Activated T-cell treated with anti-CD3 and anti-CD28 coated beads, Interleukin-2, amount 50 U/mL, for 1 hour (primary cell): Measurements from ENCODE around the gene TRPV4.
A peak's percentile ranks its signal among the peaks of the same experiment; 100 is the strongest.

Experiments used
- DNase-seq: peaks from one replicate; pipeline ENCODE4 v3.0.0-alpha.2; 2020

The TRPV4 gene

GRCh38 chr12:109775172-109775881, 57.9 kb downstream of the TRPV4 start:
- DNase-seq, result peak; percentile 76

GRCh38 chr12:109773384-109774011, 59.7 kb downstream of the TRPV4 start:
- DNase-seq, result no peak

GRCh38 chr12:109772622-109773321, 60.4 kb downstream of the TRPV4 start:
- DNase-seq, result no peak

GRCh38 chr12:109771746-109772621, 61.2 kb downstream of the TRPV4 start:
- DNase-seq, result peak; percentile 10

GRCh38 chr12:109770861-109771670, 62.1 kb downstream of the TRPV4 start:
- DNase-seq, result no peak

- no peak for DNase-seq
Measured at GRCh38 chr12:109770104-109770860, 62.9 kb downstream of the TRPV4 start.

- no peak for DNase-seq
Measured at GRCh38 chr12:109768901-109769670, 64.1 kb downstream of the TRPV4 start.

- DNase-seq, result no peak
Measured at GRCh38 chr12:109767991-109768900, 65.0 kb downstream of the TRPV4 start.

GRCh38 chr12:109767456-109767855, 65.7 kb downstream of the TRPV4 start:
- DNase-seq, result no peak

GRCh38 chr12:109766251-109766778, 66.9 kb downstream of the TRPV4 start:
- DNase-seq, result no peak

- no peak for DNase-seq
Measured at GRCh38 chr12:109765446-109765810, 67.8 kb downstream of the TRPV4 start.

GRCh38 chr12:109764776-109765445, 68.3 kb downstream of the TRPV4 start:
- DNase-seq, result no peak

GRCh38 chr12:109764123-109764522, 69.1 kb downstream of the TRPV4 start:
- DNase-seq, result no peak

- DNase-seq, result no peak
Measured at GRCh38 chr12:109763201-109763841, 69.9 kb downstream of the TRPV4 start.

GRCh38 chr12:109762673-109763191, 70.5 kb downstream of the TRPV4 start:
- no peak for DNase-seq

GRCh38 chr12:109762071-109762672, 71.0 kb downstream of the TRPV4 start:
- no peak for DNase-seq
